GM23338 (cell line): ENCODE measurements around the gene USP6NL. TPM values are rescaled to one million over a fixed set of nuclear protein-coding genes. Genes with fewer than 3 reads are reported as not detected.

Source experiments
- ATAC-seq: fragments of 200-7000 bp; cut with Tn5 transposase; 3 replicates; pipeline ENCODE4 v1.9.1; 2020
- DNase-seq: peaks from one replicate; pipeline ENCODE4 v3.0.0-alpha.2; 2015; ENCODE audit warnings: low spot score
- H2AFZ ChIP-seq: fragments of 200-600 bp; sonication (generic); 2 replicates; pipeline ENCODE4 v1.8.0; 2016; ENCODE audit warnings: antibody characterized with exemption, mild to moderate bottlenecking, moderate library complexity
- H3F3A ChIP-seq: fragments of 200-600 bp; sonication (generic); replicated peaks from 2 replicates; pipeline ENCODE4 v1.8.0; 2017; ENCODE audit warnings: antibody characterized with exemption, mixed run types, low read depth
- H3K27ac ChIP-seq: fragments of 200-600 bp; sonication (generic); 2 replicates; pipeline ENCODE4 v1.6.1; 2016; ENCODE audit warnings: low read depth
- H3K27me3 ChIP-seq: fragments of 200-600 bp; sonication (generic); 2 replicates; pipeline ENCODE4 v1.8.0; 2016; ENCODE audit warnings: mild to moderate bottlenecking, mixed run types, moderate library complexity; ENCODE audit not compliant: insufficient read depth
- H3K36me3 ChIP-seq: fragments of 200-600 bp; sonication (generic); 2 replicates; pipeline ENCODE4 v1.8.0; 2016; ENCODE audit warnings: mild to moderate bottlenecking; ENCODE audit not compliant: insufficient read depth
- H3K4me1 ChIP-seq: fragments of 200-600 bp; sonication (generic); 2 replicates; pipeline ENCODE4 v1.8.0; 2016; ENCODE audit warnings: mild to moderate bottlenecking, moderate library complexity; ENCODE audit not compliant: insufficient read depth
- H3K4me2 ChIP-seq: fragments of 200-600 bp; sonication (generic); 2 replicates; pipeline ENCODE4 v1.7.1; 2017; ENCODE audit warnings: mixed run types
- H3K4me3 ChIP-seq: fragments of 200-600 bp; sonication (generic); 2 replicates; pipeline ENCODE4 v1.6.1; 2016; ENCODE audit warnings: mixed run types
- H3K79me2 ChIP-seq: fragments of 200-600 bp; sonication (generic); replicated peaks from 2 replicates; pipeline ENCODE4 v1.8.0; 2017; ENCODE audit warnings: mild to moderate bottlenecking; ENCODE audit not compliant: insufficient read depth
- H3K9me2 ChIP-seq: fragments of 200-600 bp; sonication (generic); 2 replicates; pipeline ENCODE4 v1.8.0; 2017; ENCODE audit not compliant: insufficient read depth
- H4K20me1 ChIP-seq: fragments of 200-600 bp; sonication (generic); replicated peaks from 2 replicates; pipeline ENCODE4 v1.8.0; 2017; ENCODE audit warnings: mild to moderate bottlenecking; ENCODE audit not compliant: insufficient read depth
- H3K27ac Mint-ChIP-seq: 2 replicates; pipeline ENCODE4 v1.8.0; 2020; ENCODE audit warnings: inconsistent platforms, mild to moderate bottlenecking, moderate library complexity, mixed read lengths
- H3K27me3 Mint-ChIP-seq: 3 replicates; pipeline ENCODE4 v1.8.0; 2022; ENCODE audit warnings: low read depth, mild to moderate bottlenecking, moderate library complexity, mixed read lengths, inconsistent platforms; ENCODE audit not compliant: insufficient read depth, poor library complexity
- H3K36me3 Mint-ChIP-seq: 3 replicates; pipeline ENCODE4 v1.8.0; 2021; ENCODE audit warnings: low read depth, mild to moderate bottlenecking, inconsistent platforms, moderate library complexity, mixed read lengths
- H3K4me1 Mint-ChIP-seq: 3 replicates; pipeline ENCODE4 v1.8.0; 2020; ENCODE audit warnings: mild to moderate bottlenecking, inconsistent platforms, mixed read lengths
- H3K4me3 Mint-ChIP-seq: 3 replicates; pipeline ENCODE4 v1.8.0; 2021; ENCODE audit warnings: moderate library complexity, mild to moderate bottlenecking, inconsistent platforms, mixed read lengths
- H3K9me3 Mint-ChIP-seq: 3 replicates; pipeline ENCODE4 v1.8.0; 2020; ENCODE audit warnings: moderate library complexity, mild to moderate bottlenecking, inconsistent platforms, mixed read lengths
- CREB1 ChIP-seq: fragments of 250-450 bp; sonication (Bioruptor Pico); IDR thresholded peaks from 2 replicates; pipeline ENCODE4 v1.5.0; 2020; ENCODE audit warnings: low read depth, mild to moderate bottlenecking, moderate library complexity
- ETS1 ChIP-seq: IDR thresholded peaks from 2 replicates; pipeline ENCODE4 v1.6.1; 2016; ENCODE audit warnings: antibody characterized with exemption
- EZH2phosphoT487 ChIP-seq: fragments of 200-600 bp; sonication (generic); IDR thresholded peaks from one replicate; pipeline ENCODE4 v1.8.1; 2018; ENCODE audit warnings: antibody characterized with exemption; ENCODE audit not compliant: unreplicated experiment
- POLR2AphosphoS5 ChIP-seq: IDR thresholded peaks from 2 replicates; pipeline ENCODE4 v1.6.1; 2016; ENCODE audit warnings: antibody characterized with exemption, low read depth
- STAT1 ChIP-seq: IDR thresholded peaks from one replicate; pipeline ENCODE4 v1.6.1; 2016; ENCODE audit warnings: antibody characterized with exemption; ENCODE audit not compliant: unreplicated experiment
- ZNF114 ChIP-seq: fragments of 250-450 bp; sonication (Bioruptor Pico); IDR thresholded peaks from 2 replicates; pipeline ENCODE4 v1.5.0; 2020; ENCODE audit warnings: mild to moderate bottlenecking, moderate library complexity
- ZNF462 ChIP-seq: fragments of 250-450 bp; sonication (Bioruptor Pico); IDR thresholded peaks from 2 replicates; pipeline ENCODE4 v1.5.0; 2020; ENCODE audit warnings: mild to moderate bottlenecking, moderate library complexity
- polyA plus RNA-seq: library from polyadenylated mRNA; unstranded; fragments of >200 nt; fragmentation: Nextera tagmentation; extraction: Ambion mirVana; gene quantifications from 2 replicates; pipeline ENCODE4 v1.2.1, GENCODE V29; 2016
- total RNA-seq: library from RNA; depleted of rRNA; stranded (reverse); fragments of >200 nt; shearing (Covaris generic); gene quantifications from 2 replicates; pipeline ENCODE4 v1.2.3, GENCODE V29; 2014
- TF ChIP-seq, protein P1 (sequence below), 2 experiments: fragments of 200-600 bp in 1 of 2; sonication (generic) in 1 of 2; conservative IDR thresholded peaks; 2 replicates each; pipeline versions ENCODE4 v1.5.1 to v1.6.1; 2016 to 2017; ENCODE audit warnings: antibody characterized with exemption in 2 of 2, low read depth in 2 of 2, mild to moderate bottlenecking in 2 of 2, moderate library complexity in 1 of 2

The USP6NL gene
- total and polyA plus RNA-seq, 2 experiments from 2014 or later, result 8.1 to 29.7 TPM

DNA sequence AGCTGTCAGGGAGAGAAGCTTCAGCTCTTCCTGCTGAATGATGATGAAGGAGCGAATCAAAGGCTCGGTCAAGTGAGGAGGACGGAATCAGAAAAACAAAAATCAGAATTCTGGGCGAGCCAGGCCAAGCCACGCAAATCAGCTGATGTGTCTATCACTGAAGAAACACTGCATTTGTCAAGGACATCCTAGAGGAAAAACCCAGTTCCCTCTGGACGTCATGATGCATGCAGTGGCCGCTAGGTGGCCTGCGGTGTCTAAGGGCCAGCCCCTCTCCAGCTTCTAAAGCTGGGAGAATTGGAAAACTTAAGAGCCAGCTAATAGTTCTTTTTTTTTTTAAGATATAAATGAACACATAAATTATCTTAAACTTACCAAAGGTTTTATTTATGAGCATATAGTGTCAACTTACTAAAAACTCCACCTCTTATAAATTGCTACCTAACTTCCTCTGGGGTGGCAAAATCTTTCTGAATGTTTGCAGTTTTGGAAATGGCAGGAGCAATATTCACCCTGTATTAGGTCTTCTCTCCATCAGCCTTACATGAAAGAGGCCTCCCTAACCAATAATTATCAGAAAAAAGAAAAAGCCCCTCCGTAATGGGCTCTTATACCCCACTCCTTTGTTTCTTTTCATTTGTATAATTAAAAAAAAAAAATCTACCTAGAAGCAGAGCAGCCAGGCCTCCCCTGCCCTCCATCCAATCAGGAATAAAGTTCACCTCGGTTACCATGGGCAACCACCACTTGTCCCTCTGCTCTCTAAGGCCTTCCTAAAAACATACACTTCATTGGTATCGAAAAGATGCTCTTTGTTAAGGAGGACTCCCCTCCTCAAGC lies 186.8 kb downstream of the USP6NL start:
- peaks cover 5% of the 10 kb centered on the region; the same call in 2 of the 3 replicates for H3K4me1 Mint-ChIP-seq
- DNase-seq (peak; percentile 87), ATAC-seq (peak; percentile 99)
- H3K4me1 ChIP-seq, result no peaks in the 10 kb centered on the region
- H3K79me2 ChIP-seq, result no peaks in the 10 kb centered on the region
- H3K9me2 ChIP-seq, result no peaks in the 10 kb centered on the region
- no peaks in the 10 kb centered on the region for H3K36me3 ChIP-seq
- no peaks in the 10 kb centered on the region for H3F3A ChIP-seq
- H3K27me3 ChIP-seq, result no peaks in the 10 kb centered on the region
- no peak overlapping the region for H3K4me2 ChIP-seq
- peaks cover 5% of the 10 kb centered on the region for H3K27me3 Mint-ChIP-seq
- H4K20me1 ChIP-seq, result no peaks in the 10 kb centered on the region
- H3K4me3 Mint-ChIP-seq, result no peak overlapping the region
- peaks cover 17% of the 10 kb centered on the region for H3K9me3 Mint-ChIP-seq
- no peak overlapping the region for H3K27ac ChIP-seq
- H3K27ac Mint-ChIP-seq, result no peak overlapping the region
- no peak overlapping the region for H3K4me3 ChIP-seq
- TF ChIP-seq, protein P1, sequence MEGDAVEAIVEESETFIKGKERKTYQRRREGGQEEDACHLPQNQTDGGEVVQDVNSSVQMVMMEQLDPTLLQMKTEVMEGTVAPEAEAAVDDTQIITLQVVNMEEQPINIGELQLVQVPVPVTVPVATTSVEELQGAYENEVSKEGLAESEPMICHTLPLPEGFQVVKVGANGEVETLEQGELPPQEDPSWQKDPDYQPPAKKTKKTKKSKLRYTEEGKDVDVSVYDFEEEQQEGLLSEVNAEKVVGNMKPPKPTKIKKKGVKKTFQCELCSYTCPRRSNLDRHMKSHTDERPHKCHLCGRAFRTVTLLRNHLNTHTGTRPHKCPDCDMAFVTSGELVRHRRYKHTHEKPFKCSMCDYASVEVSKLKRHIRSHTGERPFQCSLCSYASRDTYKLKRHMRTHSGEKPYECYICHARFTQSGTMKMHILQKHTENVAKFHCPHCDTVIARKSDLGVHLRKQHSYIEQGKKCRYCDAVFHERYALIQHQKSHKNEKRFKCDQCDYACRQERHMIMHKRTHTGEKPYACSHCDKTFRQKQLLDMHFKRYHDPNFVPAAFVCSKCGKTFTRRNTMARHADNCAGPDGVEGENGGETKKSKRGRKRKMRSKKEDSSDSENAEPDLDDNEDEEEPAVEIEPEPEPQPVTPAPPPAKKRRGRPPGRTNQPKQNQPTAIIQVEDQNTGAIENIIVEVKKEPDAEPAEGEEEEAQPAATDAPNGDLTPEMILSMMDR (conservative IDR thresholded peaks at IDR 0.05; ENCODE audit: low read depth in 2 of 2), result peak; percentile 88 to 96
- no peak for TF ChIP-seq POLR2AphosphoS5
- H3K36me3 Mint-ChIP-seq, result peaks cover 10% of the 10 kb centered on the region
- H2AFZ ChIP-seq, result no peak overlapping the region

DNA sequence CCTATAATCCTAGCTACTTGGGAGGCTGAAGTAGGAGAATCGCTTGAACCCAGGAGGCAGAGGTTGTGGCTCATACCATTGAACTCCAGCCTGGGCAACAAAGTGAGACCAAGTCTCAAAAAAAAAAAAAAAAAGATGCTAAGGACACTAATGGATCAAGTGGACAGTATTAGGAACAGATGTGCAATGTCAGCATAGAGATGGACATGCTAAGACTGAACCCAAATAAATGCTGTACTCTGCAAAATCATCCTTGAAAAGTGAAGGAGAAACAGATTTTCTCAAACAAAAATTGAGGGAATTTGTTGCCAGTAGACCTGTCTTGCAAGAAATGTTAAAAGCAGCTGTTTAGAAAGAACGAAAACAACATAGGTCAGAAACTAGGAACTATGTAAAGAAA lies 194.5 kb downstream of the USP6NL start:
- no peaks in the 10 kb centered on the region for H3K36me3 Mint-ChIP-seq
- peaks cover 9% of the 10 kb centered on the region for H3K9me3 Mint-ChIP-seq
- H3K4me2 ChIP-seq, result no peak overlapping the region
- H3K27ac ChIP-seq, result no peak overlapping the region
- no peaks in the 10 kb centered on the region for H3F3A ChIP-seq
- H3K27ac Mint-ChIP-seq, result no peak overlapping the region
- no peaks in the 10 kb centered on the region for H4K20me1 ChIP-seq
- no peak overlapping the region for H3K4me3 Mint-ChIP-seq
- no peak overlapping the region for H3K4me3 ChIP-seq
- DNase-seq (no peak), ATAC-seq (no peak)
- H3K79me2 ChIP-seq, result no peaks in the 10 kb centered on the region
- H3K27me3 ChIP-seq, result no peaks in the 10 kb centered on the region
- no peaks in the 10 kb centered on the region for H3K9me2 ChIP-seq
- H3K27me3 Mint-ChIP-seq, result no peaks in the 10 kb centered on the region
- H3K4me1 ChIP-seq, result no peaks in the 10 kb centered on the region
- no peaks in the 10 kb centered on the region for H3K36me3 ChIP-seq
- no peaks in the 10 kb centered on the region for H3K4me1 Mint-ChIP-seq
- no peak overlapping the region for H2AFZ ChIP-seq
- no peak for TF ChIP-seq ZNF462 (CRISPR knock-in tag)
- TF ChIP-seq ZNF114 (CRISPR knock-in tag), result no peak
- TF ChIP-seq STAT1, result no peak
- no peak for TF ChIP-seq CREB1 (CRISPR knock-in tag)
- no peak for TF ChIP-seq ETS1
- no peak for TF ChIP-seq EZH2phosphoT487
